HepG2 (cell line): ENCODE measurements around the gene CRISPLD2. TPM values are rescaled to one million over a fixed set of nuclear protein-coding genes. Genes with fewer than 3 reads are reported as not detected.

Source experiments
- ATAC-seq: fragments of 200-7000 bp; cut with Tn5 transposase; 3 replicates; pipeline ENCODE4 v1.9.1; 2020; ENCODE audit warnings: mild to moderate bottlenecking, moderate library complexity
- BruUV-seq: library from RNA; stranded (reverse); fragments of 400-500 nt; replicated peaks from 2 replicates; lab custom pipeline; 2021; lab: Mats Ljungman, UMichigan
- CTCF ChIA-PET: fragments of 300-600 bp; formaldehyde crosslinking; extraction: SDS; loops from one replicate; lab custom pipeline; 2021; ENCODE audit warnings: low total read pairs, inconsistent platforms, low intra/inter-chr PET ratio; lab: Yijun Ruan, JAX
- POLR2A ChIA-PET: fragments of 350-600 bp; sonication (Branson Sonifier 250); formaldehyde crosslinking; loops from one replicate; lab custom pipeline; 2020; ENCODE audit warnings: antibody characterized with exemption, inconsistent platforms; lab: Yijun Ruan, JAX
- DNase-seq: peaks from one replicate; pipeline ENCODE4 v3.0.0-alpha.2; 2015; ENCODE audit warnings: low spot score
- FAIRE-seq: peaks from 3 replicates; lab custom pipeline; 2011; peaks lifted over from hg19 to GRCh38; lab: Jason Lieb, UNC
- H2AFZ ChIP-seq: one replicate; pipeline ENCODE4 v1.6.1; 2011; ENCODE audit warnings: low read length, inconsistent platforms
- H3K27ac ChIP-seq: fragments of 300-600 bp; 3 replicates; pipeline ENCODE4 v1.8.0; 2011; ENCODE audit warnings: mixed run types, mild to moderate bottlenecking, mixed read lengths, low read length, inconsistent platforms; ENCODE audit not compliant: insufficient read depth; ENCODE audit errors: extremely low read length
- H3K27me3 ChIP-seq, 2 experiments: fragments of 200-600 bp in 1 of 2; 2 replicates in 1 of 2; 3 replicates in 1 of 2; pipeline versions ENCODE4 v1.6.0 to v1.8.0; 2011; ENCODE audit warnings: low read length in 2 of 2, mild to moderate bottlenecking in 2 of 2, moderate library complexity in 2 of 2, inconsistent platforms in 1 of 2; ENCODE audit not compliant: insufficient read depth in 2 of 2, control insufficient read depth in 1 of 2
- H3K36me3 ChIP-seq, 2 experiments: fragments of 200-600 bp in 1 of 2; replicated peaks in 1 of 2; 2 replicates in 1 of 2; 3 replicates in 1 of 2; pipeline versions ENCODE4 v1.5.1 to v1.8.0; 2011; ENCODE audit warnings: low read length in 2 of 2, inconsistent platforms in 1 of 2; ENCODE audit not compliant: insufficient read depth in 2 of 2, control insufficient read depth in 1 of 2
- H3K4me1 ChIP-seq: 2 replicates; pipeline ENCODE4 v1.5.1; 2012; ENCODE audit warnings: low read length, inconsistent platforms; ENCODE audit not compliant: insufficient read depth
- H3K4me2 ChIP-seq: 2 replicates; pipeline ENCODE4 v1.6.0; 2011; ENCODE audit warnings: low read depth, low read length, inconsistent platforms
- H3K4me3 ChIP-seq, 3 experiments: fragments of 200-600 bp in 1 of 3; sonication (generic), shearing (Covaris generic) in 1 of 3; replicated peaks in 1 of 3; 2 replicates each; pipeline ENCODE4 v1.5.1; 2011 to 2016; ENCODE audit warnings: low read length in 3 of 3, inconsistent platforms in 2 of 3, low read depth in 2 of 3, mild to moderate bottlenecking in 2 of 3, control low read depth in 1 of 3, mixed read lengths in 1 of 3; ENCODE audit not compliant: insufficient read depth in 1 of 3
- H3K79me2 ChIP-seq: one replicate; pipeline ENCODE4 v1.6.1; 2011; ENCODE audit warnings: low read length, inconsistent platforms; ENCODE audit not compliant: insufficient read depth
- H3K9ac ChIP-seq: 2 replicates; pipeline ENCODE4 v1.6.0; 2011; ENCODE audit warnings: mild to moderate bottlenecking, low read depth, low read length, inconsistent platforms; ENCODE audit not compliant: insufficient read depth
- H3K9me3 ChIP-seq: 2 replicates; pipeline ENCODE4 v1.5.1; 2012; ENCODE audit warnings: mild to moderate bottlenecking, low read length
- H4K20me1 ChIP-seq: 2 replicates; pipeline ENCODE4 v1.6.0; 2011; ENCODE audit warnings: inconsistent platforms, mild to moderate bottlenecking, low read length, moderate library complexity; ENCODE audit not compliant: insufficient read depth
- FOXA1 ChIP-seq, 2 experiments: fragments of 450-650 bp in 1 of 2; sonication (generic) in 1 of 2; formaldehyde crosslinking in 1 of 2; IDR thresholded peaks; 2 replicates each; pipeline versions ENCODE4 v1.4.0 to v1.6.1; 2016 to 2020; ENCODE audit warnings: missing genetic modification reagents in 1 of 2
- FOXP4 ChIP-seq: sonication (generic); formaldehyde crosslinking; IDR thresholded peaks from 2 replicates; pipeline ENCODE4 v1.4.0; 2020; ENCODE audit warnings: missing genetic modification reagents
- GFI1 ChIP-seq: sonication (generic); formaldehyde crosslinking; IDR thresholded peaks from 2 replicates; pipeline ENCODE4 v1.5.0; 2020; ENCODE audit warnings: missing genetic modification reagents, mild to moderate bottlenecking, borderline replicate concordance
- HNF4G ChIP-seq, 2 experiments: sonication (generic) in 1 of 2; formaldehyde crosslinking in 1 of 2; IDR thresholded peaks; 2 replicates each; pipeline versions ENCODE4 v1.4.0 to v1.6.1; 2011 to 2020; ENCODE audit warnings: borderline replicate concordance in 2 of 2, low read depth in 2 of 2, mild to moderate bottlenecking in 2 of 2, low read length in 1 of 2, missing genetic modification reagents in 1 of 2, moderate library complexity in 1 of 2
- ZNF335 ChIP-seq: sonication (generic); formaldehyde crosslinking; IDR thresholded peaks from 2 replicates; pipeline ENCODE4 v1.4.0; 2020; ENCODE audit warnings: missing genetic modification reagents
- ZNF574 ChIP-seq: sonication (generic); formaldehyde crosslinking; IDR thresholded peaks from 2 replicates; pipeline ENCODE4 v1.4.0; 2020; ENCODE audit warnings: missing genetic modification reagents
- ZNF747 ChIP-seq: sonication (generic); formaldehyde crosslinking; IDR thresholded peaks from 2 replicates; pipeline ENCODE4 v1.8.1; 2023; ENCODE audit warnings: missing genetic modification reagents, mild to moderate bottlenecking, borderline replicate concordance
- ZNF775 ChIP-seq: sonication (generic); formaldehyde crosslinking; IDR thresholded peaks from 2 replicates; pipeline ENCODE4 v1.4.0; 2020; ENCODE audit warnings: missing genetic modification reagents, mild to moderate bottlenecking, moderate library complexity, borderline replicate concordance
- WGBS: methylation state at CpG from one replicate; pipeline ENCODE4 v1.1.6; 2017; ENCODE audit warnings: low lambda C conversion rate; 5-methylcytosine and 5-hydroxymethylcytosine counted together
- in situ Hi-C: cut with HindIII; loops from 2 replicates; pipeline ENCODE4 v1.10.0; 2017; ENCODE audit warnings: low pct_unique_long_range_greater_than_20kb; ENCODE audit not compliant: extremely low pct_ligation_motif_present
- intact Hi-C: fragments of 100-400 bp; cut with micrococcal nuclease; formaldehyde crosslinking; loops from one replicate; pipeline ENCODE4 v1.10.0; 2022; ENCODE audit not compliant: unreplicated experiment
- polyA plus RNA-seq, 8 experiments: library from polyadenylated mRNA; depleted of rRNA in 3 of 8; stranded (reverse) in 7 of 8; unstranded in 1 of 8; fragments of >200 nt; fragmentation: Illumina TruSeq in 4 of 8; extraction: Trizol in 4 of 8; gene quantifications; 2 replicates each; pipeline versions ENCODE4 v1.2.1 to v1.2.3, GENCODE V29; 2011 to 2016; ENCODE audit warnings: low read depth in 4 of 8, missing spikeins in 1 of 8, mixed read lengths in 1 of 8; ENCODE audit not compliant: insufficient read depth in 1 of 8
- total RNA-seq, 5 experiments: library from RNA; depleted of rRNA; stranded (reverse); fragments of >200 nt; fragmentation: Illumina TruSeq; extraction: Trizol; gene quantifications; 2 replicates each; pipeline ENCODE4 v1.2.3, GENCODE V29; 2016; ENCODE audit warnings: low read depth in 1 of 5
- TF ChIP-seq, protein P1 (sequence below): sonication (generic); formaldehyde crosslinking; conservative IDR thresholded peaks from 2 replicates; pipeline ENCODE4 v1.4.0; 2020; ENCODE audit warnings: missing genetic modification reagents

Gene CRISPLD2
- total and polyA plus RNA-seq, 2 of the 13 experiments (the other 11 are each of a cell fraction or from before 2014, with no cell fraction given): 0.04 to 0.31 TPM

- TF ChIP-seq, protein P1, sequence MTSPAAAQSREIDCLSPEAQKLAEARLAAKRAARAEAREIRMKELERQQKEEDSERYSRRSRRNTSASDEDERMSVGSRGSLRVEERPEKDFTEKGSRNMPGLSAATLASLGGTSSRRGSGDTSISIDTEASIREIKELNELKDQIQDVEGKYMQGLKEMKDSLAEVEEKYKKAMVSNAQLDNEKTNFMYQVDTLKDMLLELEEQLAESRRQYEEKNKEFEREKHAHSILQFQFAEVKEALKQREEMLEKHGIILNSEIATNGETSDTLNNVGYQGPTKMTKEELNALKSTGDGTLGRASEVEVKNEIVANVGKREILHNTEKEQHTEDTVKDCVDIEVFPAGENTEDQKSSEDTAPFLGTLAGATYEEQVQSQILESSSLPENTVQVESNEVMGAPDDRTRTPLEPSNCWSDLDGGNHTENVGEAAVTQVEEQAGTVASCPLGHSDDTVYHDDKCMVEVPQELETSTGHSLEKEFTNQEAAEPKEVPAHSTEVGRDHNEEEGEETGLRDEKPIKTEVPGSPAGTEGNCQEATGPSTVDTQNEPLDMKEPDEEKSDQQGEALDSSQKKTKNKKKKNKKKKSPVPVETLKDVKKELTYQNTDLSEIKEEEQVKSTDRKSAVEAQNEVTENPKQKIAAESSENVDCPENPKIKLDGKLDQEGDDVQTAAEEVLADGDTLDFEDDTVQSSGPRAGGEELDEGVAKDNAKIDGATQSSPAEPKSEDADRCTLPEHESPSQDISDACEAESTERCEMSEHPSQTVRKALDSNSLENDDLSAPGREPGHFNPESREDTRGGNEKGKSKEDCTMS: no peak
- no peak for TF ChIP-seq ZNF775 (CRISPR knock-in tag)
- no peak for TF ChIP-seq ZNF574 (CRISPR knock-in tag)
- TF ChIP-seq ZNF335 (CRISPR knock-in tag): no peak
Observed at GRCh38 chr16:84839956-84840355, 20.2 kb downstream of the CRISPLD2 start (continued).

GRCh38 chr16:84840687-84841627 lies 21.2 kb downstream of the CRISPLD2 start:
- POLR2A ChIA-PET: no interaction called here
- ATAC-seq (no peak), FAIRE-seq (no peak), DNase-seq (no peak)
- no TSS peak for BruUV-seq
- intact Hi-C loops: no loop called here
- Histone ChIP-seq H3K4me1 (no peaks in the 10 kb centered on the region), H3K27ac (no peak overlapping the region), H4K20me1 (no peaks in the 10 kb centered on the region), H3K9ac (no peak overlapping the region), H2AFZ (no peak overlapping the region), H3K4me2 (no peak overlapping the region), H3K36me3 (no peaks in the 10 kb centered on the region), H3K9me3 (no peaks in the 10 kb centered on the region), H3K79me2 (no peaks in the 10 kb centered on the region), H3K4me3 (no peak overlapping the region), H3K27me3 (peaks cover 21 to 85% of the 10 kb centered on the region in 2 experiments)
- in situ Hi-C loops: no loop called here
- CTCF ChIA-PET: no interaction called here
- WGBS: 48% methylated on average over 22 of the region's 22 CpGs
- no peak for TF ChIP-seq FOXA1 (IDR thresholded peaks at IDR 0.05)
- TF ChIP-seq FOXA1 (CRISPR knock-in tag; IDR thresholded peaks at IDR 0.05): no peak
- TF ChIP-seq GFI1 (CRISPR knock-in tag): no peak
- TF ChIP-seq HNF4G (IDR thresholded peaks at IDR 0.05; ENCODE audit: borderline replicate concordance, low read depth, low read length): no peak
- no peak for TF ChIP-seq HNF4G (CRISPR knock-in tag; IDR thresholded peaks at IDR 0.05; ENCODE audit: borderline replicate concordance, low read depth)
- no peak for TF ChIP-seq ZNF747 (CRISPR knock-in tag)
- TF ChIP-seq FOXP4 (CRISPR knock-in tag): no peak
